Measurements from ENCODE around the gene DNAJA4.

- no peak for TF ChIP-seq GATA2 (IDR thresholded peaks at IDR 0.05; ENCODE audit: low read depth, low read length)
- no peak for TF ChIP-seq GATA3 (IDR thresholded peaks at IDR 0.05; ENCODE audit: low read depth, low read length)
Observed at GRCh38 chr15:78308422-78309032, 44.2 kb downstream of the DNAJA4 start.
